Testis (tissue), 3 donors: Measurements from ENCODE around the gene MAP1LC3B2. TPM values are rescaled to one million over a fixed set of nuclear protein-coding genes. Genes with fewer than 3 reads are reported as not detected.

Source experiments
- DNase-seq: peaks from one replicate; pipeline ENCODE4 v3.0.0-alpha.2; 2019
- H3K27ac ChIP-seq, 2 donors: fragments of 200-600 bp; sonication (generic); one replicate each; pipeline ENCODE4 v1.5.1; 2019
- H3K27me3 ChIP-seq: fragments of 200-600 bp; sonication (generic); one replicate; pipeline ENCODE4 v1.5.1; 2019
- H3K36me3 ChIP-seq: fragments of 200-600 bp; sonication (generic); one replicate; pipeline ENCODE4 v1.5.1; 2017; ENCODE audit warnings: low read depth; ENCODE audit errors: missing control alignments
- H3K4me1 ChIP-seq: fragments of 200-600 bp; sonication (generic); one replicate; pipeline ENCODE4 v1.5.1; 2019
- H3K4me3 ChIP-seq, 2 donors: fragments of 200-600 bp; sonication (generic); one replicate each; pipeline ENCODE4 v1.5.1; 2017 to 2019
- H3K9me3 ChIP-seq: fragments of 200-600 bp; sonication (generic); one replicate; pipeline ENCODE4 v1.5.1; 2017
- CTCF ChIP-seq, 3 experiments: fragments of 450-650 bp in 2 of 3; fragments of 200-600 bp in 1 of 3; sonication (generic) in 1 of 3; IDR thresholded peaks; one replicate each; pipeline ENCODE4 v1.5.1; 2016 to 2019; ENCODE audit warnings: antibody characterized with exemption in 3 of 3, mild to moderate bottlenecking in 2 of 3, moderate library complexity in 1 of 3
- POLR2A ChIP-seq: fragments of 450-650 bp; IDR thresholded peaks from one replicate; pipeline ENCODE4 v1.6.1; 2017; ENCODE audit warnings: antibody characterized with exemption, mild to moderate bottlenecking, moderate library complexity
- WGBS, 2 donors: methylation state at CpG; one replicate each; pipeline ENCODE4 v1.1.5; 2018; 5-methylcytosine and 5-hydroxymethylcytosine counted together
- intact Hi-C: fragments of 100-400 bp; cut with DNase I; formaldehyde crosslinking; loops from one replicate; pipeline ENCODE4 v1.15.1; 2023; ENCODE audit warnings: low total_unique reads
- polyA plus RNA-seq: library from polyadenylated mRNA; stranded (reverse); fragments of 350-450 nt; fragmentation: Illumina TruSeq; extraction: RNeasy Lipid Tissue Mini Kit (QIAGEN cat#74804); gene quantifications from one replicate; pipeline ENCODE4 v1.2.3, GENCODE V29; 2014; ENCODE audit warnings: low read depth, low replicate concordance; ENCODE audit not compliant: insufficient read depth
- total RNA-seq, 2 donors: library from RNA; depleted of rRNA; stranded (reverse); fragments of >200 nt; gene quantifications; one replicate each; pipeline ENCODE4 v1.2.3, GENCODE V29; 2016

The MAP1LC3B2 gene
- total and polyA plus RNA-seq, 3 donors from 2014 or later: 1.0 to 2.1 (median 1.5) TPM

- no peaks in the 10 kb centered on the region for H3K27me3 ChIP-seq
- WGBS, 2 donors: 79 to 86% methylated on average over 4 of the region's 4 CpGs
- H3K27ac ChIP-seq: no peak overlapping the region
- H3K9me3 ChIP-seq: no peaks in the 10 kb centered on the region
- no peaks in the 10 kb centered on the region for H3K36me3 ChIP-seq
- TF ChIP-seq POLR2A: no peak
- TF ChIP-seq CTCF (IDR thresholded peaks at IDR 0.05): no peak
- intact Hi-C loops: no loop called here
- no peak for DNase-seq
- H3K4me3 ChIP-seq: no peak overlapping the region
- no peaks in the 10 kb centered on the region for H3K4me1 ChIP-seq
Measured at GRCh38 chr12:116621194-116621593, 62.0 kb downstream of the MAP1LC3B2 start.

GRCh38 chr12:116624516-116624915, 65.3 kb downstream of the MAP1LC3B2 start:
- TF ChIP-seq CTCF (IDR thresholded peaks at IDR 0.05) (no peak), POLR2A (no peak)
- no peak overlapping the region for H3K4me3 ChIP-seq
- intact Hi-C loops: no loop called here
- no peaks in the 10 kb centered on the region for H3K27me3 ChIP-seq
- WGBS, 2 donors: 68 to 87% methylated on average over 8 of the region's 8 CpGs
- DNase-seq: no peak
- H3K36me3 ChIP-seq: no peaks in the 10 kb centered on the region
- no peaks in the 10 kb centered on the region for H3K9me3 ChIP-seq
- H3K27ac ChIP-seq: no peak overlapping the region
- H3K4me1 ChIP-seq: no peaks in the 10 kb centered on the region

GRCh38 chr12:116626153-116626552, 67.0 kb downstream of the MAP1LC3B2 start:
- Histone ChIP-seq H3K4me1 (no peaks in the 10 kb centered on the region), H3K27ac (no peak overlapping the region), H3K27me3 (no peaks in the 10 kb centered on the region), H3K9me3 (no peaks in the 10 kb centered on the region), H3K4me3 (no peak overlapping the region), H3K36me3 (no peaks in the 10 kb centered on the region)
- 88 to 93% methylated on average over 5 of the region's 5 CpGs for WGBS, 2 donors
- no peak for DNase-seq
- TF ChIP-seq POLR2A: no peak
- TF ChIP-seq CTCF (IDR thresholded peaks at IDR 0.05): no peak
- intact Hi-C loops: no loop called here

Other genes starting within 250 kb of the MAP1LC3B2 start
- gene SPRING1, start 178.7 kb downstream of the MAP1LC3B2 start, total RNA-seq: 10 to 100 TPM; 23.4 to 25.5 TPM
- 25.1 TPM for gene SPRING1, start 178.7 kb downstream of the MAP1LC3B2 start, polyA plus RNA-seq
- 1 to 10 TPM; 6.8 to 9.0 TPM for gene RNFT2, start 178.9 kb downstream of the MAP1LC3B2 start, total RNA-seq
- gene RNFT2, start 178.9 kb downstream of the MAP1LC3B2 start, polyA plus RNA-seq: 11.7 TPM